Skin of body (tissue), 2 donors: Measurements from ENCODE around the gene GPR35. TPM values are rescaled to one million over a fixed set of nuclear protein-coding genes. Genes with fewer than 3 reads are reported as not detected.
"Not testable (repeated sequence)": the region's sequence is repeated elsewhere in the genome, so short reads cannot be mapped to it uniquely, and the experiment has no call there.

ENCODE experiments used
- DNase-seq: peaks from one replicate; lab custom pipeline; 2025; lab: John Stamatoyannopoulos, UW
- total RNA-seq: library from RNA; depleted of rRNA; stranded (reverse); fragments of >200 nt; gene quantifications from one replicate; pipeline ENCODE4 v1.2.3, GENCODE V29; 2014

The GPR35 gene
- total RNA-seq, 1 donor from 2014 or later = 0.99 TPM

- no peak for DNase-seq
Measured at GRCh38 chr2:240650254-240650965, 25.1 kb downstream of the GPR35 start.

DNA sequence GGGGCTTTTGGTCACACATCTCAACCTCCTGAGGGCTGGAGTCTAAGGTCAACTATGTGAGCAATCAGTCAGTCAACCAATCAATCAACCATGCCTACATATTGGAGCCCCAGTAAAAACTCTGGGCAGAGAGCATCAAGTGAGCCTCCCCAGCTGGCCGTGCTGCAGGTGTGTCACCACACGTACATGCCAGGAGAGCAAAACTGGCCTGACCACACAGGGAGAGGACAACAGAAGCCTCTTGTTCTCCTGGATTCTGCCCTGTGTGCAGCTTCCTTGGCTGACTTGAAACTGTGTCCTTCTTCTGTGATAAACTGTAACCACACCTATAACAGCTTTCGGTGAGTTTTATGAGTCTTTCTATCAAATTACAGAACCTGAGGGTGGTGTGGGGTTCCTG is 25.9 kb downstream of the GPR35 start:
- DNase-seq = no peak

GRCh38 chr2:240655931-240656886 is 30.9 kb downstream of the GPR35 start:
- DNase-seq = no peak

DNA sequence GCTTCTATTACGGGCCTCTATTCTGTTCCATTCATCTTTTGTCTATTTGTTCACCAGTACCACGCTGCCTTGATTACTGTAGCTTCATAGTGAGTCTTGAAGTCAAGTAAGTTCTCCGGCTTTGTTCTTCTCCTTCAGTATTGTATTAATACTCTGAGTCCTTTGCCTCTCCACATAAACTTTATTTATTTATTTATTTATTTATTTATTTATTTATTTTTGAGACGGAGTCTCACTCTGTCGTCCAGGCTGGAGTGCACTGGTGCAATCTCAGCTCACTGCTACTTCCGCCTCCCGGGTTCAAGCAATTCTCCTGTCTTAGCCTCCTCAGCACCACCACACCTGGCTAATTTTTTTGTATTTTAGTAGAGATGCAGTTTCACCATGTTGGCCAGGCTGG is 34.6 kb downstream of the GPR35 start:
- not testable (repeated sequence) for DNase-seq

GRCh38 chr2:240662681-240663080 is 37.4 kb downstream of the GPR35 start:
- no peak for DNase-seq

GRCh38 chr2:240663546-240664190 is 38.4 kb downstream of the GPR35 start:
- no peak for DNase-seq

DNA sequence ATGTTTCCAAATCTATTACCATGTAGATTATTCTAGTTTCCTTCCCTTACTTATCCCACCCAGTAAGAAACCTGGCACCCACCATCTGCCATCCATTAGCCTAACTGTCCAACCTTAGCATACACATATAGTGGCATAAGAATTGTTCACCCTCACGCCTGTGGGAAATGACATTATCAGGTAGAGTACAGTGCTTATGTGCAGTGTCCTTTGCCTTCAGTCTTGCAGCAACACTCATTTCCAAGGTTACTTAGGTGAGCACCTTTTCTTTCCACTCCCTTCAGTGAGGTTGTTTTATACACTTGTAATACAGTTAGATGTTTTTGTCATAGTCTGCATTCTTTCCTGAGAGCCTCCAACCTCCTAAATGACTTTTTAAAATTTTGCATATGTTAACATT is 39.3 kb downstream of the GPR35 start:
- no peak for DNase-seq

- no peak for DNase-seq
Measured at GRCh38 chr2:240670402-240670801, 45.1 kb downstream of the GPR35 start.

DNA sequence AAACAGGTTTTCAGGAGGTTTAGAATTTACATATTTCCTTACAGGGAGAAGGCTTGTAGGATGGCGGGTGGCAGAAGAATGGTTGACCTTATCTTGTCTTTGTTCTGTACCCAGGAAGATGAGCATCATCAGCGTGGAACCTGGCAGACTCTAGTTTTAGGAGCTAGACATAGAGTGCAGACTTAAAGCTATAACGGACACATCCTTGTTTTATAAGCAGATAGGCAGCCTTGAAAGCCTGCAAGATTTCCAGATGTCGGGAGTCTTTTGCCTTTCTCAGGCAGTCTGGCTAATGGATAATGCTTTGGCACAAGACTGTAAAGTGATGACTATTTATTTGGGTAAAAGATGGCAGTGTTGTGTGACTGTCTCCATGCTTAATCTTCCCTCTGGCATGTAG is 45.7 kb downstream of the GPR35 start:
- no peak for DNase-seq

DNA sequence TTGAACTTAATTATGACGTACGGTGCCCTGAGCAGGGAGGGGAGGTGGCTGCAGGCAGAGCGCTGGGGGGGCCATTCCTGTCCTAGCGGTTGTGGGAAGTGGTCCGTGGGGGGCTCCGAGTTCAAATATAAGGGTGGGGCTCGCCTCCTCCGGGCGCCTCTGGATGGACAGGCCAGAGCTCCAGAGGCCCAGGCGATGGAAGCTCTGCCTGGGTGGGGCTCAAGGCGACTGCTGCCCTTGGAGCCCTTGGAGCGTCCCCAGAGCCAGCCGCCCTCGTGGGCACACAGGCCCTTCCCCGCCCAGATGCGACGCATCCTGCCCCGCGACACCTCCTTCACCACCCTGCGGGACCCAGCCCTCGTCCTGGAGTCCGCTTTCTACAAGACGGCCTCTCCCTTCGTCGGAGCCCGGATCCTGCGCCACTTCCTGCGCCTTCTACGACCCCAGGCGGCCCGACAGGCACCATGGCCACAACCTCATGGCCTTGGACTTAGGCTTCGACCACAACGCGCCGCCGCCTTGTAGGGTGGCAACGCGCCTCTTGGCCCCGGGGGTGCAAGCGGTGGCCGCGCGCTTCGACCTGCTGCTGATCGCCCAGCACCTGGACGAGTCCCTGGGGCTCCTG is 46.9 kb downstream of the GPR35 start:
- no peak for DNase-seq

- no peak for DNase-seq
Measured at GRCh38 chr2:240672701-240673190, 47.5 kb downstream of the GPR35 start.

GRCh38 chr2:240674461-240675184 is 49.3 kb downstream of the GPR35 start:
- not testable (repeated sequence) for DNase-seq

DNA sequence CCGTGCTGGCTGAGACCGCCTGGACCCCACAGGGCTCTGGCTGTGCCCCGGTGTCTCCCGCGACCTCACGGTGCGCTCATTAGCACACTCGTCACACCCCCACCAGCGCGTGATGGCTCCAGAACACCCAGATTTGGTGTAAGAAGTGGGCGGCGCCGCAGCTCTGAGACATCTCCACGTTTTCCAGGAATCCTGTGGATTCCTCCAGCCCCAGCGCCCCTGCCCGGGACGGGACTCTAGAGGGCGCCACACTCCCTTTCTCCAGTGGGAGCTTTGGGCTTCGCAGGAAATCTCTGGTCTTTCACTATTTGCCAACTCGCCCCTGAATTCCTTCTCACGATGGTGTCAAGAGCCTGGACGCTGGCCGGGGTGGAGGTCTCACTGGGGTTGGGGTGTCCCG is 50.1 kb downstream of the GPR35 start:
- not testable (repeated sequence) for DNase-seq

- DNase-seq = not testable (repeated sequence)
Measured at GRCh38 chr2:240678043-240678442, 52.8 kb downstream of the GPR35 start.

GRCh38 chr2:240678909-240679308 is 53.6 kb downstream of the GPR35 start:
- not testable (repeated sequence) for DNase-seq

DNA sequence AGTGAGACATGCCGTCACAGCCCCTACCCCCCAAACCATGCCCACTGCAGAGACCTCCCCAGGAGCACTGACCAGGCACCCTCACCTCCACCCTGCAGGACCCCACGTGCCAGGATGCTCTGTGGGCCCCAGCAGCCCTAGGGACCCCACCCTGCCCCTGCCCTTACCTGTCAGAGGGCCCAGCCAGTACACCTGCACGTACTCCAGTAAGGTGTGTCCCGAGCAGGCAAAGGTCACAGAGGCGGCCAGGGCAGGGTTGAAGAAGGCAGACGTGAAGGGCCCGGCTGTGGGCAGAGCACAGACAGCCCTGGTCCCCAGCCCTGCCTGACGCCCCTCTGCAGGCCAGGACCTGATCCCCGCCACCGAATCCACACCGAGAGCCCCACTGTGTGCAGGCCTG is 54.9 kb downstream of the GPR35 start:
- not testable (repeated sequence) for DNase-seq
